22Rv1 (cell line): Measurements from ENCODE around the gene TBL1XR1.
"Not testable (repeated sequence)": the region's sequence is repeated elsewhere in the genome, so short reads cannot be mapped to it uniquely, and the experiment has no call there.

Experiments used
- H3K27ac ChIP-seq: fragments of 450-650 bp; 2 replicates; pipeline ENCODE4 v1.5.1; 2017
- ZFX ChIP-seq: fragments of 450-650 bp; IDR thresholded peaks from 2 replicates; pipeline ENCODE4 v1.6.1; 2017; ENCODE audit warnings: antibody characterized with exemption, borderline replicate concordance
- TF ChIP-seq, protein P1 (sequence below): fragments of 450-650 bp; IDR thresholded peaks from 2 replicates; pipeline ENCODE4 v1.5.1; 2017; ENCODE audit warnings: mild to moderate bottlenecking

Gene TBL1XR1

DNA sequence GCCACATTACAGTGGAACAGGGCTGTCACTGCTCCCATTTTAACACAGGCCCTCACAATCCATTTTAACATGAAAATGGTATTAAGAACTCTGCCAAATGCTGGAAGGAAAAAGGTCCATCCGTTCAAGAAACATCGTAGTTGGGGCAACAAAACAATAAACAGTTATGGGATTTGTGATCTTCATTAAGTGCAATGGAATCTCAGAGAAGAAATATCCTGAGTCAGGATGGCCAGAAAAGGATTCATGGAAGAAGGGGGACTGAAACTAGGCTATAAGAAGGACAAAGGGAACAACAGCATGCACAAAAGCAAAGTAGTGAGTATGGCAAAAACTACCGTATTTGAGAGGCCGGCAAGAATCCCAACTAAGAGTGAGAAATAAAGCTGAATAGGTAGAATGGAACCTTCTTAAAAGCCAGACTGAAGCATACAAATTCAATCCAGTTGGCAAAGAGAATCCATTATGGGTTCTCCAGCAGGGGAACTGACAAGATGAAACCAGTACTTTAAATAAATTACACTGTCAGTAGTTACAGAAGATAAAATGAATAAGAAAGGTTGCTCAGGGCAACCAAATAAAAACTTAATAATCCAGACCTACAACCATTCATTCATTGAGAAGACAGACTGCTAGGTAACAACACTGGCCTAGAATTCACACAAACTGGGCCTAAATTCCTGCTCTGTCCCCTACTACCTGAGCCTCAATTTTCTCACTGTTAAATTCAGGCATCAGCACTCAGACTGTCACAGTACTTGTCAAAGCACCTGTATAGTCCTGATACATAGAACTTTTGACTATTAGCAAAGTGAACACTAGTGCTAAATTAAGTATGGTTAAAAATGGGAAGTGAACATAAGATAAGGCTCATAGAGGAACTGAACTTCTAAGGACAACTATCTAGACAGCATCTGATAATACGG is 6.3 kb downstream of the TBL1XR1 start:
- TF ChIP-seq, protein P1, sequence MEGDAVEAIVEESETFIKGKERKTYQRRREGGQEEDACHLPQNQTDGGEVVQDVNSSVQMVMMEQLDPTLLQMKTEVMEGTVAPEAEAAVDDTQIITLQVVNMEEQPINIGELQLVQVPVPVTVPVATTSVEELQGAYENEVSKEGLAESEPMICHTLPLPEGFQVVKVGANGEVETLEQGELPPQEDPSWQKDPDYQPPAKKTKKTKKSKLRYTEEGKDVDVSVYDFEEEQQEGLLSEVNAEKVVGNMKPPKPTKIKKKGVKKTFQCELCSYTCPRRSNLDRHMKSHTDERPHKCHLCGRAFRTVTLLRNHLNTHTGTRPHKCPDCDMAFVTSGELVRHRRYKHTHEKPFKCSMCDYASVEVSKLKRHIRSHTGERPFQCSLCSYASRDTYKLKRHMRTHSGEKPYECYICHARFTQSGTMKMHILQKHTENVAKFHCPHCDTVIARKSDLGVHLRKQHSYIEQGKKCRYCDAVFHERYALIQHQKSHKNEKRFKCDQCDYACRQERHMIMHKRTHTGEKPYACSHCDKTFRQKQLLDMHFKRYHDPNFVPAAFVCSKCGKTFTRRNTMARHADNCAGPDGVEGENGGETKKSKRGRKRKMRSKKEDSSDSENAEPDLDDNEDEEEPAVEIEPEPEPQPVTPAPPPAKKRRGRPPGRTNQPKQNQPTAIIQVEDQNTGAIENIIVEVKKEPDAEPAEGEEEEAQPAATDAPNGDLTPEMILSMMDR = no peak
- TF ChIP-seq ZFX = no peak

GRCh38 chr3:177190184-177190583 is 7.1 kb downstream of the TBL1XR1 start:
- not testable (repeated sequence) for H3K27ac ChIP-seq

More for the DNA sequence above, 6.3 kb downstream of the TBL1XR1 start:
- no peak overlapping the region for H3K27ac ChIP-seq

DNA sequence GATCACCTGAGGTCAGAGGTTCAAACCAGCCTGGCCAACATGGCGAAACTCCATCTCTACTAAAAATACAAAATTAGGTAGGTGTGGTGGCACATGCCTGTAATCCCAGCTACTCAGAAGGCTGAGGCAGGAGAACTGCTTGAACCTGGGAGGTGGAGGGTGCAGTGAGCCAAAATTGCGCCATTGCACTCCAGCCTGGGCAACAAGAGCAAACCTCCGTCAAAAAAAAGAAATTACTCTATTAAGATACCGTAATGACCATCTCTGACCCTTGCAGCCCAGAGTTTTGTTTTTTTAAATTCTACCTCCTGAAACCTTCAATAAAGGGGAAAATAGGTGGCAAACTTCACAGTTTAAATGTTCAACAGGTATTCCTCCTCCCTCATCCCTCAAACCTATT is 9.0 kb downstream of the TBL1XR1 start:
- H3K27ac ChIP-seq = not testable (repeated sequence)

GRCh38 chr3:177186306-177186705 is 11.0 kb downstream of the TBL1XR1 start:
- TF ChIP-seq, protein P1 = no peak
- TF ChIP-seq ZFX = no peak
- H3K27ac ChIP-seq = no peak overlapping the region

- no peak overlapping the region for H3K27ac ChIP-seq
- TF ChIP-seq ZFX = no peak
- TF ChIP-seq, protein P1 = no peak
Measured at GRCh38 chr3:177185035-177185574, 12.2 kb downstream of the TBL1XR1 start.

- not testable (repeated sequence) for H3K27ac ChIP-seq
Measured at GRCh38 chr3:177184602-177185001, 12.7 kb downstream of the TBL1XR1 start.

DNA sequence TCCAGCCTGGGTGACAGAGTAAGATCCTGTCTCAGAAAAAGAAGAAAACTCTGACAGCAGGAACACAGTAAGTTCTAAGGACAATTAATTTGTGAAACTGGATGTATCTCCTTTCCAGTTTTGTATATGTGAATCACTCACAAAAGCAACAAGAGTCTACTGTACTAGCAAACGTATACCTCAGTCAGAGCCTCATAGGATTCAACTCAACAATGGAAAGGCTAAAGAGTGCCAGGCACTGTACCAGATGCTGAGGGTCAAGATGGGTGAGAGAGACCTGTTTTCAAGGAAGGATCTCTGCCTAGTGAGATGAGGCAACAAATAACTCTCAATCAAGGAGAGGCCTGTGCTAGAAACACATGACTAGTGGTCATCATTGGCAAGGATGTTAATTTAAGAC is 14.9 kb downstream of the TBL1XR1 start:
- no peak for TF ChIP-seq ZFX
- TF ChIP-seq, protein P1 = no peak
- H3K27ac ChIP-seq = no peak overlapping the region

DNA sequence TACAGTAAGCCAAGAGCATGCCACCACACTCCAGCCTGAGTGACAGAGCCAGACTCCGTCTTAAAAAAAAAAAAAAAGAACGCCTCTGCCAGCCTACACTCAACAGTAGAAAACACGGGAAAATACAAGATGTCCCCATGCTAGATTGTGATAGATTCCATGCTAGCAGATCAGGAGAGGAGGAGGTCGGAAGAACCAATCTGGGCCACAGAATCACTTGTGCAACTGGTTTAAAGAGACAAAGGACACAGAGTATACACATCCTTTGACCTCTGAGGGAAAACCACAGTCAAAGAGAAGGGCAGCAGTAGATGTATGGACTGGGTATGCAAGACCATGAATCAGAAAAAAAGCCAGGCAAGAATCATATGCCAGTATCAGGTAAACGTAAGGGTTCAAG is 15.9 kb downstream of the TBL1XR1 start:
- H3K27ac ChIP-seq = no peak overlapping the region
- TF ChIP-seq, protein P1 = no peak
- TF ChIP-seq ZFX = no peak

- TF ChIP-seq ZFX = no peak
- TF ChIP-seq, protein P1 = no peak
- no peak overlapping the region for H3K27ac ChIP-seq
Measured at GRCh38 chr3:177180506-177180905, 16.8 kb downstream of the TBL1XR1 start.
